ENCODE data around the gene CBX3.
A peak's percentile ranks its signal among the peaks of the same experiment; 100 is the strongest.
"Not testable (repeated sequence)": the region's sequence is repeated elsewhere in the genome, so short reads cannot be mapped to it uniquely, and the experiment has no call there.

Gene CBX3

DNA sequence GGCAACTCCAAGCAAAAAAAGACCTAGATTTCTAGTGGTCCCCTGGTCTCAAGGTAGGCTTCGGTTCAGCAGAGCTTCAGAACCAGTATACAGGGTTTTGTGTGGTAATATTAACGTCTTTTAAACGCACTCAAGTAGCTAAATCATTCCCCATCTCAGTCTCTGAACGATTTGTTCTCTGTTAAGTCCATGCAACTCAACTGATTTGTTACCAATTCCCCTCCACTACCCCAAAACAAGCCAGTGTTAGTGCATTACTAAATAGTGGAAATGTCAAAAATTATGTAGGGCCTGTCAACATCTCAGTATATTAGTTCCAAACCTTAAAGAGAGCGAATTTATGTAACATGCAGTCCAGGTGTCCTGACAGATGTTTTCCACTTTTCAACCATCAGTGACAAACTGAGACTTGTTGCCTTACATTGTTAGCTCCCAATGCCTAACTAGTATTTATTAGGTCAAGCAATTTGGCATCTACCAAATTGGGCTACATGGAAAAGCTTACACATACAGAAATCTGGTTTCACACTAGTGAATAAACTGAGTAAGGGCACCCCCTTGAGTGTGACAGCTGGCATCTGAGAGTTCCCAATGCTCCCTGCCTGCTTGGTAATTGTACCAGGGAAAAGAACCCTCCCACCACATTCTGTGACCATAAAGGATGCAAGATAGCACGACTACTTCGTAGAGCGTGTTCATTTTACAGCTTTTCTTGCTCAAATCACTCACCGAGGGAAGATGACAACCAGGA lies 13.2 kb upstream of the CBX3 start:
- no peak for DNase-seq (ENCODE audit: low read depth, low spot score)

DNA sequence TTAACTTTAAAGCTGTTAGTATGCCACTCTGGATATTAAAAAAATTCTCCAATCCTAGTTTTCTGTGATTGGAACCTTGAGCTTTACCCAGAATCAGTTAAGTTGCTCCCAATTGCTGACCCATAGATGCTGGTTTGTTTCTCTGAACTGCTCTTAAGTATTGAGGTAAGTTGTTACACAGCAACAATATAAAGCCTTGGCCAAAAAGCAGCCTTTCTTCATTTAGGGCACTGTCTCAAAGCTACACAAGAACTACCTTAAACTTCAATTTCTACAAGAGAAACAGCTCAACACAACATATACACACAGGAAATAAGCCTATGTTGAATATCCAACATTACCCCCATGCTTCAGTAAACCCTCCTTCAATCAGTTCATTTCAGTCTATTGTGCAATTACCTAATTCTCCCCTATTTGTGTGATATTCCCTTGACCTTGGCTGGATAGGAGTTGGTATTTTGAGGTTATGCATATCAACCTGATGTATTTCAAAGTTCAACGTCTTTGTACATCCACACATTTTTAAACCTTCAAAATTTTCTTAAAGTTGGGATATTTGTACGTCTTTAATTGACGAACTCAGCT lies 12.5 kb upstream of the CBX3 start:
- DNase-seq (ENCODE audit: low read depth, low spot score): no peak

DNA sequence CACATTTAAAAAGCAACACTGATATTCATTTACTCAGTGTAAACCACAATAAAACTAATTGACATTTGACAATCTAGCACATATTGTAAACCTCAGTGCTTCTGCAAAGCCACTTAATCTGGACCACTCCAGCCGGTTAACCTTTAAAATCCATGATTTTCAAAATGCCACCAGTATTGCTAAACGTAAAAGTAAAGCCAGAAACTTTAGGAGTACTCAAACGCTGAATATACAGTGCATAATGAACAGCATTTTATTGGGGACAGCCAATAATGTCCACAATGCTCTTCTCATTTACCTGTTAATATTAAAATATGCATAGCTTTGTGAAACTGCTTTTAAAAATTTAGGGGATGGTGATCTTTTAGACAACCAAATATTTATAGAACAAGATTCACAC lies 11.8 kb upstream of the CBX3 start:
- no peak for DNase-seq (ENCODE audit: low read depth, low spot score)

DNA sequence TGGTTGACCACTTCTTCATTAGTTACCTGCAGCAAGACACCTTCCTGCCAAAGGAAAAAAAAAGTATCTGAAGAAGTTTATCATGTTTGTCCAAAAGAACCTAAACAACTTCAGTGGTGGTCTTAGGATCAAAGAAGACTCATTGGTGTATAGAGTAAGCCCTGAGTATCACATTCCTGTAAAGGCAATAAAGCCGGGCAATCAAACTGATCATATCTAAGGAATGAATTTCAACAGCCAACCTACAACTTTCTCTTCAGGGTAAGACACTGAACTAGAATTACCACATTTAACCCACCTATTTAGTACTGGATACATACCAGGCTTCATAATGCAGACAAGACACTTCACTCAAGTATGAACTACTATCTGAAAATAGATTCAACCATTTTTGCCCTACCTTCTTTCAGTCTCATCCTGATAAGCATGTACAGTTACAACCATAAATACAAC lies 11.1 kb upstream of the CBX3 start:
- no peak for DNase-seq (ENCODE audit: low read depth, low spot score)

DNA sequence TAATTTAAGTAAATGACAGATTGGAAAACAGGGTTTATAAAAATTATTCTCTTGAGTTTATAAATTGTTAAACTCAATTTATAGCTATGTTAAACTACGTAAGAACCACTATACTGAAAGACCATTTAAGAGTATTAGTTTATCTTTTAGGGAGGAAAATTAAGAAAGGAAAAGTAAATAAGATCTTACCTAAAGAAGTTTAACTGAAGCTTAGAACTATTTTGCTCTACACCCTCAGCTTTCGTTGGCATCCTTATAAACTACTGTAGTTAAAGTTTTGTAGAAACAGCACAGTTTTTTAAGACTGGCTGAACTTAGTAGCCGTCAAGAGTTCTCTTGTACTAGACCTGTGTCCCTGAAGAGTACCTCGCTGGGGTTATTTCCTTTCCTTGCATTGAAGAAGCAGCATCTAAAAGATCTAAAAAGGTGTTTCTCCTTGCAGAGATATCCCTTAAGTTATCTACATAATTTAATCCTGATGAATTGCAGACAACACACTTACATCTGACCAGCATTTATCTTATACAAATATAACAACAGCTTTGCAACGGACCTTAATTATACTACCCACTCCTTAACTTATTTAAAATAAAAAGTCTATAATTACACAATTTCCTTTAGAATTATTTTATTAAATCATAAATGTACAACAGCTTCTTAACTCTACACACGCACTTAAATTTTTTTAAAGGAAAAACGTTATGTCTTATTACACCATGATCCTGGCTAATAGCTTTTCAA lies 10.1 kb upstream of the CBX3 start:
- no peak for DNase-seq (ENCODE audit: low read depth, low spot score)

DNA sequence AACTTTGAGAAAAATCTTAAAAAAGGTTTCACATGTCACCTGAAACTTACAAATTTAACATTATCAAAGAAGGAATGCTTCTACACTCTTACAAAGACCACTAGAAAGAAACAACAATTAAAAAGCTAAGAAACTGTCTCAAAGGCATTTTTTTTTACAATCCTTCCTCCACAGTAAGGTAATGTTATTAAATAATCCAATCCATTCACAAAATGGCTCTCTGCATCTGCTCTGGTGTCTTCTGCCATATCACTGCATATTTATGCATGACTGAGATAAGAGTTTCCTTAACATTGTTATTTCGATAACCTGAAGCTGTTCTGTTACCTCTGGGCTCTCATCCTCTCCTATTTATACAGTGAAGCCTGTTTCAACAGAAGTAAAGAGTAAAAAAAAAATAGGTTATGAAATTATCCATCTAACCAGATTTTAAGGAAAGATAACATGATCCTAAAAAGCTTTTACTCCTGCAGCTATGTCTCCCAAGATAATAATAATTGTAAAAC lies 9.5 kb upstream of the CBX3 start:
- no peak for DNase-seq (ENCODE audit: low read depth, low spot score)

DNA sequence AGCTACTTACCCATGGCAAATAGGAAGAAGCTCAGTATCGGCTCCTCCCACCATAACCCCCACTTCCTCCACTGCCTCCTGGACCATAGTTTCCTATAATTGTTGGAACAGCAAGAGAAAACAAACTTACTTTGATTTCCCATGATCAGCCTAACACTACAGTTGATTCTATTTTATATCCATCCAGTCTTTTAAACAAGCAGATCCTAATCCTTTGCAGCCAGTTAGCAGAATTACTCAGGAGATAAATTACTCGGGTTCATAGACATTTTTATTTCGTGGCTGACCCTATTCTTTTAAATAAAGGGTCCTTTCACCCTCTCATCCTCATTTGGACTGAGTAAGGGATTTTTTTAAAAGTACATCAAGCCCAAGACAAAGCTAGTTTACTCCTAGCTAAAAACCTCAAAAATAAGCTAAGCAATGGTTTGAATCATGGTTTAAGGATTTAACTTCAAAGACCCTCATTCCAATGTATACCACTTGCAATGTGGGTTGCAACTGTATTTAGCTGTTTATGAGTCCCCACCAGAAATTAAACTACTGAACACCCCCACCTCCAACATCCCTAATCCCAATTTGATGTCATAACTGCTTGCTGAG lies 9.0 kb upstream of the CBX3 start:
- no peak for DNase-seq (ENCODE audit: low read depth, low spot score)

DNA sequence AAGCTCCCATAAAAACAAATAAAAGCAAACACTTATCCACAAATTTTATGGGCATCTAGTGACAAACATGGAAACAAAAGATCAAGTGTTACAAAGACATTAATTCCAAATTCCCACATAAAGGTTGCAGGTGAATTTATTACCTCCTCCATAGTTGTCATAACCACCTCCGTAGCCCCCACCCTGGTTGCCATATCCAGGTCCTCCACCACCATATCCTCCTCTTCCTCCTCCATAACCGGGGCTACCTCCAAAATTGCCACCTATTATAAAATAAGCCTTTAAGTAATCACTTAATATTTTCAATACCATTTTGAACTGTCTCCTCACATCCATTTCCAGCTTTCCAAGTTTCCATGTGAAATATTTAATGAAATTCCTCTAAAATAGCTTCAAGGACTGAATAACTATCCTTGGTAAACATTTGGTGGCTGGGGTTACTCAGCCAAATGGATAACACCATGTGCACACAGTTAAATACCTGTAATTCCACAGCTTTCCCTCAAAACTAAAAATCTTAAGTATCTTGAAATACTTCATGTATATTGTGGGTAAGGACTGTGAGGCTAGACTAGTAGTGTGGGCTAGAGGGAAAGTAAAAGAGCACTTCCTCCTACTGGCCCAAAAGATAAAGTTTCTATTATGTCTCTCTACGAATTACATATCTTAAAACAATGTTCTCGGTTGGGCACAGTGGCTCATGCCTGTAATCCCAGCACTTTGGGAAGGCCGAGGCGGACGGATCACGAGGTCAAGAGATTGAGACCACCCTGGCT lies 7.9 kb upstream of the CBX3 start:
- DNase-seq (ENCODE audit: low read depth, low spot score): no peak

DNA sequence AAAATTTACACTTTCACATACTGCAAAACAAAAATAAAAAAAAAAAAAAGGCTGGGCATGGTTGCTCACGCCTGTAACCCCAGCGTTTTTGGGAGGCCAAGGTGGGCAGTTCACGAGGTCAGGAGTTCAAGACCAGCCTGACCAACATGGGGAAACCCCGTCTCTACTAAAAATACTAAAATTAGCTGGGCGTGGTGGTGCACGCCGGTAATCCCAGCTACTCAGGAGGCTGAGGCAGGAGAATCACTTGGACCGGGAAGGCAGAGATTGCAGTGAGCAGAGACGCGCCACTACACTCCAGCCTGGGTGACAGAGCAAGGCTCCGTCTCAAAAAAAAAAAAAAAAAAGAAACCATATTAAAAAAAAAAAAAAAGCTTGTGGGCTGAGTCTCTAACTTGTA lies 6.8 kb upstream of the CBX3 start:
- not testable (repeated sequence) for DNase-seq (ENCODE audit: low read depth, low spot score)

DNA sequence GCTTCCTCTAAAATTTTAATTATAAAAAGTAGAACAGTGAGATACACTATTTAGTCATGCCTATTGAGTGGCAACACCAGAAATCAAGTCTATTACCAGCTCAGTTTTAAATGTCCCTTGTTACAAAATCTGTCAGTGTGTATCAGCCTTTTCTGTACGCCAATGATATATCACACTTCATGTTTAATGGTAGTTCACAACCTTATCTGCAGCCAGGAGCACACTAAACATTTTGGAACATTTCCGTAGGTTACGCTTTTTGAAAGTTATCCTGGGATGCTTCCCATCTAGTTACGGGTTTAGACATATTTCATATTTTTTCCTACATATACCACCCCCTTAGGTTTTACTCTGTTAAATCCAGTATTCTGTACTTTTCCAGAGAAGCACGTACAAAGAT lies 6.4 kb upstream of the CBX3 start:
- no peak for DNase-seq (ENCODE audit: low read depth, low spot score)

DNA sequence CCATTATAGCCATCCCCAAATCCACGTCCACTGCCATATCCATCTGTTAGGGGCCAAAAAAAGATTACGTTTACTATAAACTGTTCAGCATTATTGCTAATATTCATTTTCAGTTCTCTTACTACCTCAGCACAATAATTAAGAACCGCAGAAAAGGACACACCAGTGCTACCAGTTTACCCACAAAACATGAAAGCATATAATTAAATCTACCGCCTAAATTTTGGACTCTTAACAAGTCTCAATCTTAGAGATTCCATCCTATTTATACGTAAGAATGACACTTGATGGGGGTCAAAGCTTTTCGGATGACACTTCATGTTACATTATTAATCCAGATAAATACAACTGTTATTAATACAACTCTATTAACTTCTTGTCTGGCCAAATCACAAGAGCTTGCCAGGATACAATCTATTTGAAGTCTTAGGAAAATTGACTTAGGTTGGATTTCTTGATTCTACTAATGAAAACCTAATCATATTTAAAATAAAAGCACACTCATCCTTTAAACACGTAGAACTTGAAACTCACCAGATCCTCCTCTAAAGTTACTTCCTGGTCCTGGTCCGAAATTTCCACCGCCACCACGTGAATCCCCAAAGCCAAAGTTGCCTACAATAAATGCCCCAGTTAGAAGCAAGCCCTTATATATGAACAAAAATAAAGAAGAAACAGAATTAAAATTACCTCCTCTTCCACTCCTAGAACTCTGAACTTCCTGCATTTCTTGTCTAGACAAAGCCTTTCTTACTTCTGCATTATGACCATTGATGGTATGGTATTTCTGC lies 5.5 kb upstream of the CBX3 start:
- DNase-seq (ENCODE audit: low read depth, low spot score): no peak

DNA sequence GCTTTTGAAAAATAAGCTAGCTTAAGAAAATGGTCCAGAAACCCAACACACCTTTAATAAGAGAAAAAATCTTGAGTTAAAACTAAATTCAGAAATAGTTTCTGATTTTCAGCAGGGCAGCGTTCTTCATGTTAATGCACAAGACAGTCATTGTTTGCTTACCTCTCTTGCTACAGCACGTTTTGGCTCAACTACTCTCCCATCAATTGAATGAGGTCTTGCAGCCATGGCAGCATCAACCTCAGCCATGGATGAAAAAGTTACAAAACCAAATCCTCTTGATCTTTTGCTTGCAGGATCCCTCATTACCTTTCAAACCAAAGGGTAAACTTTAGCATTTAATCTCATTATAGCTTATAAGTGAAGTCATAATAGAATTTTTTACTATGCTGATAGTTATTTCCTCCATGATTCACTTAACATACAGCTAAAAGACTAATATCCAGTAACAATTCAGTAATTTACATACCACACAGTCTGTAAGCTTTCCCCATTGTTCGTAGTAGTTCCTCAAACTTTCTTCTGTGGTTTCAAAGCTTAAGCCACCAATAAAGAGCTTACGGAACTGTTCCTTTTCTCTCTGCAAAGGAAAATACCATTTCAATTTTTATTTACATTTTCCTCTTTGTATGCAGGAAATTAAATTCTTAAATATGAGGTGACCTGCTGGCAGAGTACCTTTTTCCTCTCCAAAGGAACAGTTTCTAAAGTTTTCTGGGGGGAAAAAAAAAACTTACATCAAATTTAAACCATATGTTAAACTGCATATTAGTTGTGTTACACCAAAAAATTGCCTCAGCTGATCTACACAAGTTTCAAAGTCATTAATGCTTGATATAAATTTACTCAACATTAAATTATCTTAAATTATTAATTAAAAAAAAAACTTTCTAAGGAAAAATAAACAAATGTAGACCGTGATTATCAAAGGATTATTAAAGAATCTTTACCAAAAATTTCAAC lies 4.1 kb upstream of the CBX3 start:
- no peak for DNase-seq (ENCODE audit: low read depth, low spot score)

DNA sequence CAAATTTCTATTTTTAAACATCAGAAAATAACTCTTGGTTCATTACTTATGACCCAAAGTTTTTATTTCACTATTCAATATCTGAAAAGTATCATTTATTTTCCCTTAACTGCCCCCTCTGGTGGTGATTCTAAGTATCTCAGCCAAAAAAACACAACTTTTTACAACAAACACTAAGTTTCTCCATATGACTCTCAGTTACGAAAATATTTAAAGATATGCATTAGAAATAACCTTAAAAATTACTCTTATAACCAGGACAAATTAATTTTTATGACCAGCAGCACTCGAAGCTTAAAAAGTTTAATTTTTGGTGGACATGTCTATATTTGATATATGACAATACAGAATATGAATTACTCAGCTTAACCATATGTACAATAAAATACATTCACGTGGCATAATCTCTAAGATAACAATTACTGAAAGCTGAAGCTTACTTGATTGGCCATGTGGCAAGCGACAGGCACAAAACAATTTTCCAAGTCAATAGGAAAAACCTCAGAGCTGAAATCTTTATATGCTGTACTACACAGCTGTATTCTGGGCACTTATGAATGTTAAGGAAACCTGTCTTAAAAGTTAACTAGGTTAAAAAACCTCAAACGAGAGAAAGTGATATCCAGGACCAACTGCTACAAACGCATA lies 3.3 kb upstream of the CBX3 start:
- DNase-seq (ENCODE audit: low read depth, low spot score): no peak

DNA sequence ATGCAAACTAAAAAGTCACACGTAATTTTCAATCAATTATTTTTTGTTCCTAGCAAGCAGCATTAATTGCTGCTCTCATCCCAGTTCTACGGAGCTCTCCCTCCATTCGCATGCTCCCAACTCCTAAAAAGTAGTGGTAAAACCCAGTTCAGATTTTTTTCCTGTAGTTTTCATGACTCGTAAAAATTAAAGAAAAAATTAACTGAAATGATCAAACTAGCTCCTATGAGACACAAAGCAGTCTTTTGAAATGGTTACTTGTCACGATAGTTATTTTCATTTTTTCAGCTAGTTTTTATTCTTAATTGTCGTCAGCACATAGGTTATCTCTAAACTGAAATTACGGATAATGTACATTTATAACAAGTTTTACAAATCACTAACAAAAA lies 2.8 kb upstream of the CBX3 start:
- no peak for DNase-seq (ENCODE audit: low read depth, low spot score)

DNA sequence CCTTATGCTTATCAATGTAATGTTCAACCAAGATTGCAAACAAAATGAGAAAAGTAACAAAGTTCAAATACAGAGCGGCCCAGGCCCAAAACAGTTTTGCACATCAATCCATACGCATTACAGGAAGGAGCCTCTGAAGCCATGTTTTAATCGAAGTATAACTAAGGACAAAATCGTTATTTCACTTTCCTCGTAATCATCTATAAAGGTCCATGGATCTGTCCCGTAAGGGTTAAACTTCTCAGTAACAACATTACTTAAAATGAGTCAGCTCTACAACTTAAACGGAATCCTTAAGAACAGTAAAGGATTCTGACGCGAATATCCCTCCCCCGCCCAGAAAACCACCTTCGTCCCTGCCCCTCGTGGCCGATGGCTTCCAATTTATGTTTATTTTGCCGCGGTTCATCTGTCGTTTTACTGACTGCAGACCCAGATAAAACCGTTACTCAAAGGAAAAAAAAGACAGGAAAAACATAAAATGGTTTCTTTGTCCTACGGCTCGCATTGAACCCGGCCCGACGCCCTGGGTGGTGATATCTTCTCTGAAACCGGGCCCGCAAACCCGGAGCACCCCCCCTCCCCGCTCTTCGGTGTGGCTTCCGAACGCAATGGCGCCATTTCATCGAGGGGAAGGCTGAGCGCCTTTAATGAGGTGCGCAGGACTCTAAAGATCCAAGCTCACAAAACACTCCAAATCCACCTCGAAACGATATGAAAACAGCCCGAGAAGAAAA lies 2.1 kb upstream of the CBX3 start:
- DNase-seq (ENCODE audit: low read depth, low spot score): no peak

DNA sequence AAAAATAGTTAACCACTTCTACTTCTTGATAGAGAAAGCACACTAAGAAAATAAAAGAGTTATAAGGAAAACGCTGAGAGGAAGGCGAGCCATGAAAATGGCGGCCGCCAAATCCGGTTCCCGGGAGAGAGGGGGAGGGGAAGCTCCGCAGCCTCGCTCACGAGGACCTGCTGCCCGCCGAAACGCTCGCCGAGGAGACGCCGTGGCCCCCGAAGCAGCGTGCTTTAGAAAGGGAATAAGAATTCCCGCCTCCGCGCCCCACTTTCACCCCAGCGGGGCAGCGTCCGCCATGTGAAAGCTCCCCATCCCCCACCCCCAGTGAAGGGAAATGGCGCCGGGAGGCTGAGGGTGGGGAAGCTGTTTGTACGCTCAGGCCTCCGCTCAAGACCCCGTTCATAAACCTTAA lies 1.5 kb upstream of the CBX3 start:
- no peak for DNase-seq (ENCODE audit: low read depth, low spot score)

DNA sequence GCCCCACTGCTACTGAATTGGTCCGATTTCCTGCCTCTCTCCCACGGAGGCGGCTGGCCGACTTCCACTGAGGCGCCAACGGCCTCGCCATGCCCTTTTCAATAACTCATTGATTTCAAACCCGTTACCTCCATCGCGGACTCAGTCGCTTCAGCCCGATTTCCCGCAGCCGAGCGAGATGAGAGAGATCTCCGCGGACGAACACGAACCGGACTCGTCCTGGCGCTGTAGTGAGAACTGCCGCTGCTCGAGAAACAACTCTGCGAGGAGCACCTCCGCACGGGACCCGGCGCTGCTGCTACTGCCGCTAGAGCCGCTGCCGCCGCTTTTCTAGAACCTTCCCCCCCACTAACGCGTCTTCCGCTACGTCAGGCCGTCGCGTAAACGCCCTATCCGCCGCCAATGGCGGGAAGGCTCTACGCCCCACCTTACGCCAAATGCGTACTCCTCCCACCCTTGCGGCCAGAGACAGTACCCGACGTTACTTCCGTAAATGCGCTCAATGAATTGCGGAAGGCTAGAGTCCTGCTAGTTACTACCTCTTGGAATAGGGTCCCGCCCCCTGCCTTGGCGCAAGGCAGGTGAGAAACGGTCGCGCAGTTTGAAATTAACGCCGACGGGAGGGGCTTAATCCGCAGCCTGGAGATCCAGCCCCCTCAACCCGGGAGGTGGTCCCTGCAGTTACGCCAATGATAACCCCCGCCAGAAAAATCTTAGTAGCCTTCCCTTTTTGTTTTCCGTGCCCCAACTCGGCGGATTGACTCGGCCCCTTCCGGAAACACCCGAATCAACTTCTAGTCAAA lies 900 bp upstream of the CBX3 start, which contains the start of gene HNRNPA2B1:
Gene HNRNPA2B1, minus strand, starts transcription at position 303 of the 803 bp plus-strand sequence. Its CDS starts 169 bp downstream, at position 134.
- DNase-seq (ENCODE audit: low read depth, low spot score): peak; percentile 99

Measured in brain pericyte (primary cell).